Left lobe of liver (tissue), 2 donors: Measurements from ENCODE around the gene EPN1. TPM values are rescaled to one million over a fixed set of nuclear protein-coding genes. Genes with fewer than 3 reads are reported as not detected.

Experiments used
- ATAC-seq: fragments of 200-7000 bp; cut with Tn5 transposase; one replicate; pipeline ENCODE4 v1.9.1; 2020; ENCODE audit warnings: mild to moderate bottlenecking, moderate library complexity
- DNase-seq: peaks from one replicate; pipeline ENCODE4 v3.0.0-alpha.2; 2020; ENCODE audit warnings: low spot score
- total RNA-seq: library from RNA; stranded (reverse); gene quantifications from one replicate; pipeline ENCODE4 v1.2.1, GENCODE V29; 2021
- donor health status: DM: no; HTN: no; CAD: no; lungs with moderate emphysema.
- donor health status: DM: no; HTN: yes; CAD: no.

EPN1 gene
- total RNA-seq, 1 donor from 2014 or later: 148 TPM

DNA sequence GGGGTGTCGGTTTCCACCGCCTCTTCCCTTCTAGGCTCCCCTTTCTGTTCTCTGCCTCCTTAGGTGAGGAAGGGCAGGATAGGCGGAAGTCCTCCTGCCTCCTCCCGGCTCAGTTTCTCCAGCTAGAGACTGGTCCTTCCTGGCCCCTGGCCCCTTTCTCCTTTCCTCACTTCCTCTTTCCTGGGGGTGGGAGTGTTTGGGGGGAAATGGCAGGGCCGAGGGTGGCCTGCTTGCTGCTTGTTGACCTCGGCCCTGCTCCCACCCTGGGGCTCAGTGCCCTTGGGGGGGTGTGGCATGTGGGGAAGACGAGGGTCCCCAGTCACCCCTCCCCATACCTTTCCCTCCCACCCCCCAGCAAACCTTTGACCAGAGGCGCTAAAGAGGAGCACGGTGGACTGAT, 15.2 kb upstream of the EPN1 start:
- no peak for ATAC-seq
- no peak for DNase-seq

DNA sequence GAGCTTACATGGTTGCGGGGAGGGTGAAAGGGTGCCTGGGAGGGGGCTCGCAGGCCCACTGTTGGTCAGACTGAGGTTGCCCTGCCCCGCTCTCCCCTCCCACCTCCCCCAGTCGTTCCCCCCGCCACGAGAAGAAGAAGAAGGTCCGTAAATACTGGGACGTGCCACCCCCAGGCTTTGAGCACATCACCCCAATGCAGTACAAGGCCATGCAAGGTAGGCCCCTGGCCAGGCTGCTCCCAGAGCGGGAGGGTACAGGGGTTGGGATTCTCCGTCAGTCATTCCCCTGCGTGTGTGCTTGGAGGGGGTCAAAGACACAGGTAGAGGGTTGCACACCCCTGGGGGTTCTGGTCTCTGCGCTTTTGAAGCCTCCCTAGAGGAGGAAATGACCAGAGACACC, 14.6 kb upstream of the EPN1 start:
- DNase-seq (no peak), ATAC-seq (no peak)

DNA sequence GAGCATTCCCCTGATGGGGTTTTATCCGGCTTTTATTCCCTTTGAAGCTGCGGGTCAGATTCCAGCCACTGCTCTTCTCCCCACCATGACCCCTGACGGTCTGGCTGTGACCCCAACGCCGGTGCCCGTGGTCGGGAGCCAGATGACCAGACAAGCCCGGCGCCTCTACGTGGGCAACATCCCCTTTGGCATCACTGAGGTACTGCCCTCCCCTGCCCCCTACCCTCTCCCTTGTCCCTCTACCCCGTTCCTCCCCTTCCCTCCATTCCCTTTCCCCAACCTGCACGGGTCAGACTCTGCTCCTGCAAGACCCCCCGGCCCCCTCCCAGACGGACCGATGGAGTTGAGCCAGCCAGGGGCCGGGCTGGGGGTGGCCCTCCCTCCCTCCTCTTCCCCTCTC, 14.0 kb upstream of the EPN1 start:
- DNase-seq: no peak
- ATAC-seq: no peak

DNA sequence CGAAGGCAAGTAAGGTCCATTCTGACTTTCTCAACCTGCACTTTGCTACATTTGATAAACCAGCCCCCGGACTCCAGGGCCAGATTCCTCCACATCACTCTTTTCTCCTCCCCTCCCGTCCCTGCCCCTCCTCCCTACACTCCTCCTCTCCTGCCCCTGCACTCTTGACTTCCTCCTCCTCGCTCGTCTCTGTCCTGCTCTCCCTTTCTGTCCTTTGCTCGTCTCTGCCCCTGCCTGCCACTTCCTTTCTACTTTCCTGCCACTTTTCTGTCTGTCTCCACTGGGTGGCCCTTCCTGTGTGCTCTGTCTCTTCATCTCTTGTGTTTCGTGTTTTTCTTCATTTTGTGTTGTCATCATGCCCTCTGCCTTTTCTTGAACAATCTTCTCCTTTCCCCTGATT, 13.2 kb upstream of the EPN1 start:
- ATAC-seq (no peak), DNase-seq (no peak)

DNA sequence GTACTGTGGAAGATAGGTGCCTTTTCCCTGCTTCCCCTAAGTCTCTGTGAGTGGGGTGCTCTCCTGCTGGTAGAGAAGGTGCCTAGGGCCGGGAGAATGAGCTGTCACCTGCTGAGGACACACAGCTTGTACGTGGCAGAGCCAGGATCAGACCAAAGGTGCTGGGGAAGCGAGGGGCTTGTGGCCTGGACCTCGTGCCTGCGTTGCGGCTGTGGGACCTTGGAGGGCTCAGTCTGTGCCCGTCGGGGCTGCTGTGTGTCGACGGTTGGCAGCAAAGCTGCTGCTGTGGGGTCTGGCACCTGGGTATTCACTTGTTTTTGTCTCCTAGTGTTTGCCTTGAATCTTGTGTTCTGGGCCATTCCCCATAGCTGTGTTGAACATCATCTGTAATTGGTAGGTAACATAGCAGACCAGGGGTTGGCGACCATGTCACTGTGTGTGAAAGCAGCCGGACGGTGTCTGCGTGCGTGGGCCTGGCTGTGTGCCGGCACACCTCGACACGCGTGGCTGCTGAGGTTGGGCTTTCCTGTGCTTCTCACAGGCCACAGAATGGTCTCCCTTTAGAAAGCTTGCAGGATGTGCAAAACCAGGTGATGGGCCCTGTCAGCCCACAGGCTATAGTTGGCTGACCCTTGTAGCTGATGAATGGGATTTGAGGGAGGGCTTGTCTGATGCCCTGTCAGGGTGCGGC, 11.0 kb upstream of the EPN1 start:
- DNase-seq: no peak

DNA sequence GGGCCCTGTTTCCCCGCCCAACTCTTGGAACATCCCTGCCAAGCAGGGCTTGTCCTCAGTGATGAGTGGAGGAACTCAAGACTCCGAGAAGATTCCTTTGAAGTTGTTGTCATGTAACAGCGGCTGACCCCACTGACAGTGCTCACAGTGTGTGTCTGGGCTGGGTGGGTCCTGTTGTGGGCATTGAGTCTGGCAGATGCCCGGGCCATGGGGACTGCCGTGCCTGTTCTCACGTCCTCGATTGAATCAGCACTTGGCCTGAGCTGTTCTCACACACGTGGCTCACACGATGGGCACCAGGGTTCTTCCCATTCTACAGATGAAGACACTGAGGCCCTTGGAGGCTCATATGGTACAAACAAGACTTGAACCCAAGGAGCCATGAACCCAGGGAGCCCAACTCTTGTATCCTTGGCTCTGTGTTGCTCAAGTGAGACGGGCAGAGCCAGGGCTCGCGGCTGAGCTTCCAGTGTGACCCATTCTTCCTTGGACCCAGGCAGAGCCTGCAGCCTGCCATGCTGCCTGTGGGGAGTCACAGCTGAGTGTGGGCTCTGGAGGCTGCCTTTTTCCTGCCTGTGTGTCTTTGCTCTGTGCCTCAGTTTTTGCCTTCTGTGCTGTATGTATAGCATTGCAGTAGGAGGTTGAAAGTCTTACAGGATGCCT, 8.6 kb upstream of the EPN1 start:
- DNase-seq: no peak
- no peak for ATAC-seq

More for the DNA sequence above, 11.0 kb upstream of the EPN1 start:
- ATAC-seq: no peak

DNA sequence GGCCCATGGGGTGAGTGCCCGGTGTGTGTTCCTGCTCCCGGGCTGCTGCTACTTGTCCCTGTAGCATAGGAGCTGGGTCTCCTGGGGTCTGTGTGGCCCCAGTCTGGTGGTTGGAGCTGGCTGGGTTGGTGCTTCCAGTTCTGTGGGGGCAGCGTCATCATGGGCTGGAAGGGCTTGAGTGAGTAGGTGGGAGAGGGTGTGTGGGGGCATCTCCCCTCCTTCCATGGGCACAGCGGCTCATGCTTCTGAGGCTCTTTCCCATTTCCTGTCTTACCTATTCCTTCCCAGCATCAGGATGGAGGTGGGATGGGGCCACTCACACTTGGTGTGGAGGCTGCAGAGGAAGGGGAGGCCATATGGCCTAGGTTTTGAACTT, 8.0 kb upstream of the EPN1 start:
- DNase-seq: no peak

DNA sequence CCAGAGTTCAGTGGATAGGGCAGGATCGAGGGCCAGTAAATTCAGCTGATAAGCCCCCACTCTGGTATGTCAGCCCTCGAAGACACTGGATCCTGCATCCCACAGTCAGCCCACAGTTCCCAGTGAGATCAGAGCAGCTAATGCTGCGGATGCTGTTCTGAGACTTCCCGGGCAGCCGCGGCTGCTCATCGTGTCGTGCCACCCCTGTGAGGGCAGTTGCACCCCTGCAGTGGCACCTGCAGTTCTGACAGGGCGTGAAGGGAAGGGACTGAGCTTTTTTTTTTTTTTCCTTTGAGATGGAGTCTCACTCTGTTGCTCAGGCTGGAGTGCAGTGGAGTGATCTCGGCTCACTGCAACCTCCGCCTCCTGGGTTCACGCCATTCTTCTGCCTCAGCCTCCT, 7.5 kb upstream of the EPN1 start:
- ATAC-seq (no peak), DNase-seq (no peak)

More for the DNA sequence above, 8.0 kb upstream of the EPN1 start:
- no peak for ATAC-seq

DNA sequence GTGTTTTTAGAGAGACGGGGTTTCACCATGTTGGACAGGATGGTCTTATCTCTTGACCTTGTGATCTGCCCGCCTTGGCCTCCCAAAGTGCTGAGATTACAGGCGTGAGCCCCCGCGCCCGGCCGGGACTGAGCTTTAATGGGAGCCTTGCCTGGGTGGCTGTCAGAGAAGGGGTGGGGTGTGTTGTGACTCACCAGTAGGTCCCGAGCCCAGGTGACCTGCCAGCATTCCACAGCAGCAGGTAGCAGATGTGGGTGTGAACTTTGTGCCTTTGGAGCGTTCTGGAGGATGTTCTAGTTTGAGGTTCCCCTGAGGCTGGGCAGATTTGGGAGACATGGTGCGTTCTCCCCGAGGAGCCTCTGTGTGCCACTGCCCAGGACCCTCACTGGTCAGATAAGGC, 7.1 kb upstream of the EPN1 start:
- ATAC-seq (no peak), DNase-seq (no peak)

DNA sequence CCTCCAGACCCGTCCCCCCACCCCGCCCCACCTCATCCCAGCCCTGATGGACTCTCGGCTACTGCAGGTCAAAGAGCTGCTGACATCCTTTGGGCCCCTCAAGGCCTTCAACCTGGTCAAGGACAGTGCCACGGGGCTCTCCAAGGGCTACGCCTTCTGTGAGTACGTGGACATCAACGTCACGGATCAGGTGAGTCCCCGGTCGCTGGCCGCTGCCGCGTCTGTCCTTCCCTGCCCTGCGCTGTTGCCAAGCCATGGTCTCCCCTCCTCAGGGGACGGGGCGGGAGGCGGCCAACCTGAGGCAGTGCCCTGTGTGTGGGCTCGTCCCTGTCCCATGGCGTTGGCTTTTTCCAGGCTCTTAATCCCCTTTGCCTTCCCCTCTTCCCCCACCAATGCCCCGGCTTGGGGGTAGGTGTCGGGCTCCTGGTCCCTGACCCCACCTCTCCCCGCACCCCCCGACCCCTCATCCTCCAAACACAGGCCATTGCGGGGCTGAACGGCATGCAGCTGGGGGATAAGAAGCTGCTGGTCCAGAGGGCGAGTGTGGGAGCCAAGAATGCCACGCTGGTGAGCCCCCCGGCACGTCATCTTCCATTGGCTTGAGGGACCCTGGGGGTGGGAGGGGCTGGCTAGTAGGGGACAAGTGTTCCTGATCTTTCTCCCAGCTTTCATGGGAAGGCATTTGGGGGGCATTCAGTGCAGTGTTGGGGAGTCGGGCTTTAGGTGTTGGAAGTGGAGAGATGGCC, 6.2 kb upstream of the EPN1 start:
- DNase-seq (no peak), ATAC-seq (no peak)

DNA sequence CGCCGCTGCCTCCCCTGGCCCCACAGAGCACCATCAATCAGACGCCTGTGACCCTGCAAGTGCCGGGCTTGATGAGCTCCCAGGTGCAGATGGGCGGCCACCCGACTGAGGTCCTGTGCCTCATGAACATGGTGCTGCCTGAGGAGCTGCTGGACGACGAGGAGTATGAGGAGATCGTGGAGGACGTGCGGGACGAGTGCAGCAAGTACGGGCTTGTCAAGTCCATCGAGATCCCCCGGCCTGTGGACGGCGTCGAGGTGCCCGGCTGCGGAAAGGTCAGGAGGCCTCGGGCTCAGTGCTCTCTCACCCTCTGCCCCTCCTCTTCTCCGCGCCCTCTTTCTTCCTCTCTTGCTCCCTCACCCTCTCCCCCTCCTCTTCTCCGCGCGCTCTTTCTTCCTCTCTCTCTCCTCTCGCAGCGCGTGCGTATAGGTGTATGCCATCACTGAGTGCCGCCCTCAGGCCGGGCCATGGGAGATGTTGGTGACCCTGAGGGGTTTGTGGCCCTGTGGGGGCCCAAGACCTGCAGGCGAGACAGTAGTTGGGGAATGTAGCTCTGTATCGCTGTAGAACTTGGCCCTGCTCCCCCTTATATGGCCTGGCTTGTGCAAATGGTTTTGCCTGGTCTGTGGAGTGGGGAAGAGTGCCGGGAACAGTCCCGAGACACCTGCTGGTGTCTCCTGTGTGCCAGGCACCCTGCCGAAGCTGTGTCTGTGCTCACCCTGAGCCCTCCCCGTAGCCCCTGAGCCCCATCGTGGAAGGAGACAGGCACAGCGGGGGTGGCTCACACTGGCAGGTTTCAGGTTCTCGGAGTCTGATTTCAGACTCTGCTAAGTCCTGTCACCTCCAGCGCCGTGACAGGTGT, 5.4 kb upstream of the EPN1 start:
- ATAC-seq: no peak
- no peak for DNase-seq

DNA sequence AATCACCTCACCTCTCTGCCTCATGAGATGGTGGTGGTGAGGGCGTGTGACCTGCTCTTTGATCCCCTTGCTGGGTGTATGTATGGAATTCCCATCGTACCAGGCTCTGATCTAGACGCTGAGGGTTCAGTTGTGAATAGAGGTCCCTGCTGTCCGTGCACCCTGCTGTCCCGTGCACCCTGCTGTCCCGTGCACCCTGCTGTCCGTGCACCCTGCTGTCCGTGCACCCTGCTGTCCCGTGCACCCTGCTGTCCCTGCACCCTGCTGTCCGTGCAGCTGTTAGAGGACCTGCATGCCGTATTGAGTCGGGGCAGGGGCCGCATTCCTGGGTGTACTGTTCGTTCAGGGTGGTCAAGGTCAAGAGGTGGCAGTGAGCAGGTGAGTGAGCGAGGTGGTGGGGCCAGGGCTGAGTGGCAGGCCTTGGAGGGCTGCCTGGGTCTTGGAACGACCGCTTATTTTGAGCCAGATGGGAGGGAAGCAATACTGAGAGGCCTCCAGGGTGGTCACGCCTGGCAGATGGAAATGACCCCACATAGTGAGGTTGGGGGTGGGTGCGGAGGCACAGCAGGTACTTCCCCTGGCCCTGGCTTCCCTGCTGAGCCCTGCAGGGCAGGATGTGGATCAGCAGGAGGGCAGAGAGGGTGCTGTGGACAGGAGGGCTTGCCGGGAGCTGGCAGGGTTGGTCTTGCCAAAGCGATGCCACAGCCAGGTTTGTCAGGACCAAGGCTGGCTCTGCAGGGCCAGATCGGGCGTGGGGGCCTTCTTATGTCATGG, 4.6 kb upstream of the EPN1 start:
- no peak for ATAC-seq
- DNase-seq: peak; percentile 68

DNA sequence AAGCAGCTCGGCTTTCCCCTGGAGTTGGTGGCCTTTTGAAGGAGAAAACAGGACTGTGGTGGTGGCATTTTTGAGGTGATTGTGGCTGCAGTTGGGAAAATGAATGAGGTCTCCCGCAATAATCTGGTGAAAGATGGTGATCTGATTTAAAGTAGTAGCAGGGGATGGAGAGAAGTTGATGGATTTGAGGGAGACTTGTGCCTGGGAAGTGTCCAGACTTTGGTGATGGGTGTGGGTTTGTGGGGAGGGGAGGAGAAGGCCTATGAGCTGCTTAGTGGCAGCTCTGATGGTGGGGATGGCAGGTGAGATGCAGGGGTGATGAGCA, 4.0 kb upstream of the EPN1 start:
- no peak for ATAC-seq
- no peak for DNase-seq

DNA sequence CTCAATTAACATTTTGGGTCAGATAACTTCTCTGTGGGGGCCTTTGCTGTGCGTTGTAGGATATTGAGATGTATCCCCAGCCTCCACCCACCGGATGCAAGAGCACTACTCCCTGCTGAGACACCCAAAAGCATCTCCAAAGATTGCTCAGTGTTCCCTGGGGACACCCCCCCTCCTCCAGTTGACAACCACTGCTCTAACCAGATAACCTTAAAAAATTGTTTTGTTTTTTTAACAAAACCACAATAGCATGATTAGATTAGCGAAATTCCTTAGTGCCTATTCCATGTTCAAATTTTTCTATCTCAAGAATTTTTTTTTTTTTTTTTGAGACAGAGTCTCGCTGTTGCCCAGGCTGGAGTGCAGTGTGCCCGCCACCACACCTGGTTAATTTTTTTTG, 2.6 kb upstream of the EPN1 start:
- ATAC-seq (no peak), DNase-seq (no peak)

DNA sequence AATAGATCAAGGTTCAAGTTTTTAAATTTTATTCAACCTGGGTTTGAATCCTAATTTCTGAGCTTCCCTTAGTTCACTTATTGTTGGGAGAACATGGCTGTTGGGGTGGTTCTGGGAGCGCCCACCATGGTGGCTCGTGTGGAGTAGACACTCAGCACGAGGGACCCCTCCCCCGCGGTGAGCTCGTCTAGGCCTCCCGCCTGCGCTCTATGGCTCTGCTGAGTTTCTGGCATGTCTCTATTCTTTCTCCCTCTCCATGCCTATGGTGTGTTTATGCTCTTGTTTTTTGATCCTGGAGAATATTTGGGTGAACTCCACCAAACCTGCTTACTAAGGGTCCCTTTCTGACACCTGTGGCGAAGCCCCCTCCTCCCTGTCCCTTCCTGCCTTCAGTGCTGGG, 1.6 kb upstream of the EPN1 start:
- ATAC-seq (no peak), DNase-seq (no peak)

DNA sequence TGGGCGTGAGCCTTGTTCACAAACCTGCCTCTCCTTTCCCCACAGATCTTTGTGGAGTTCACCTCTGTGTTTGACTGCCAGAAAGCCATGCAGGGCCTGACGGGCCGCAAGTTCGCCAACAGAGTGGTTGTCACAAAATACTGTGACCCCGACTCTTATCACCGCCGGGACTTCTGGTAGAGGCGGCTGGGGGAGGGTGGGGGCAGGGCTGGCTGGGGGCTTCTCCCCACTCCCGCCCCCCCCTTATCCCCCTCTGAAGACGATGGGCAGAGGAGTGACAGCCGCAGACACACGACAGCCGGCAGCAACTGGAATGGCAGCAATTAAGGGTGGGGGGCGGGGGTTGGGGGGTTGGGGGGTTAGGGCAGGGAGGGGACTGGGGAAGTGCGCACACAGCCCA, 1.1 kb upstream of the EPN1 start:
- no peak for DNase-seq

DNA sequence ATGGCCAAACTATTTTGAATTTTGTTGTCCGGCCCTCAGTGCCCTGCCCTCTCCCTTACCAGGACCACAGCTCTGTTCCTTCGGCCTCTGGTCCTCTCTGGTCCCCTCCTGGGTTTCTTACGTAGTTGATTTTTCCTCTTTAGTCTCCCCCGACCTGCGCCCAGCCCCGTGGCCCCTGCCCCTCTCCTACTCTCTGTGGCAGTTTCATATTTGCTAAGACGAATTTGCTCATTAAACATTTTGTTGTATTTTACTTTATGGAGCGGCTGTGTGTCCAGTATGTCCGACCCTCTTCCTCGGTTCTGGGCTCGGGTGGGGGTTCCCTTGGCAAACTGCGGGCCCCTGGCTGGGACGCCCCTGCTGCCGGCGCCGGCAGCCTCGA, 576 bp upstream of the EPN1 start:
- DNase-seq: no peak
- no peak for ATAC-seq

More for the DNA sequence above, 1.1 kb upstream of the EPN1 start:
- ATAC-seq: no peak

DNA sequence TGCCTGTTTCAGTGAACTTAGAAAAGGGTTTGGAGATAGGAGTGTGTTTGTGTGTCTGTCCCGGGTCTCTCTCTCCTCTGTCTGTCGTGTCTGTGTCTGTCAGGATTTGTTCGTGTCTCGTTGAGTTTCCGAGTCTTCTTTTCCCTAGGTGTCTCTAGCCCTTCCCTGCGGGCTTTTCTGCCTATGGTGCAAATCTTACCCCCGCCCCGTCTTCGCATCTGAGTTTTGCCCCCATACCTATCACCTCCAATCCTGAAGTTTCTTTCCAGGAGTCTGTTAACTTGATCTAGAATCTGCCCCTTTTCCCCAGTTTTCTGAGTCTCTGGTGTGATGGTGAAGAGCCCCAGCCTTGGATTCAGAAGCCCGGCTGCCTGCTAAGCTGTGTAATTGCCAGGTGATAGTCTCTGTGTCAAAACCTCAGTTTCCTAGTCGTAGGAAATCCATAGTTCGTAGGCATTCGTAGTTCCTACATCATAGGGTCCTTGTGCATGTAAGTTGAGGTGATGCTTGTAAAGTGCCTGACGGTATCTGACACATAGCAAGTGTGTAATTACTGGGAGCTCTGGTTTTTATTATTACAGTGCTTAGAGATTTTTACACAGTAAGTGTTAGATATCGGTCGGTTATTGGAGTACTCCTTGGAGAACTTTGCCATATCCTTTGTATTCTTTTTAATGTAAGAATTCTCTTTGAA, 782 bp downstream of the EPN1 start:
- DNase-seq (no peak), ATAC-seq (no peak)

DNA sequence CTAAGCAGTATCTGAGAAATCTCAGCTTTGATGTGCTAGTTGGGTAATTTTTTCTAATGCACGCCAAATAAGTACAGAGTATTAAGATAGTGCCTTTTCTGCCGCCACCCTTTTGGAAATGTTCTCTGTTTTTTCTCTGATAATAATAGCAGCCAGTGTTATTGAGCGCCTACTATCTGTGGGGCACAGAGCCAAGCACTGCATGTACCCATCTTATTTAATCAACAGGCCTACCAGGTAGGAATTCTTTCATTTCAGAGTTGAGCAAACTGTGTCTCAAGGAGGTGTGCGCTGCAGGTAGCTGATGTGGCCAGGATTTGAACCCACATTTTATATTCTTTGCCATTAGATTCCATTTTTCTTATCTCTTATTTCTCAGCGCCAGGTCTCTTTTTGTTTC, 1.4 kb downstream of the EPN1 start:
- DNase-seq (peak; percentile 75), ATAC-seq (peak; percentile 15)

DNA sequence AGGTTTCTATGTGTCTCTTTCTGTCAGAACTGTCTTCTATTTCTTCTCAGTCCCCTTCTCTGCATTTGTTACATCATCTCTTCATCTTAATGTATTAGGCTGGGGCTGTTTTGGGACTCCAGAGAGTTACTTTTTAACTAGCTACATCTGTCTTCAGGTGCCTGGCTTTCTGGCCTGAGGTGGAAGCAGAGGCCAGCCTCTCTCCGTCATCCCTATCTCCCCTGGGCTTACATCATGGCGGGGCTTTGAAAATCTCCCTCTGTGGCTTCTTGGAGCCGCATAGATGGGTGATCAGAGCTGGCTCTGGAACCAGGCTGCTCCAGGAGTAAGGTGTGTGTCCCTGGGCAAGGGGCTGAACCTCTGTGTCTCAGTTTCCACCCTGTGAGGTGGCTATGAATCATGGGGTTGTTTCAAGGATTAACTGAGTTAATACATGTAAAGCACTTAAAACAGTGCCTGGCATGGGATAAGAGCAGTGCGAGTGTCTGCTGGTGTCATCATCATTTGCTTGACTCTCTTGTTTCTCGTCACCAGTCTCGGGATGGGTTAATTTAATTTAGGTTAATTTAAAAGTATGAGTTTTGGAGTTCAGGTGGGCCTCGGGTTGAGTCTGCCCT, 2.0 kb downstream of the EPN1 start:
- no peak for DNase-seq

More for the DNA sequence above, 2.0 kb downstream of the EPN1 start:
- no peak for ATAC-seq
